Fibroblast of skin of scalp (primary cell): ENCODE results near the gene NELFA.

Experiments
- DNase-seq: peaks from one replicate; pipeline ENCODE4 v3.0.0-alpha.2; 2013

The NELFA gene

DNA sequence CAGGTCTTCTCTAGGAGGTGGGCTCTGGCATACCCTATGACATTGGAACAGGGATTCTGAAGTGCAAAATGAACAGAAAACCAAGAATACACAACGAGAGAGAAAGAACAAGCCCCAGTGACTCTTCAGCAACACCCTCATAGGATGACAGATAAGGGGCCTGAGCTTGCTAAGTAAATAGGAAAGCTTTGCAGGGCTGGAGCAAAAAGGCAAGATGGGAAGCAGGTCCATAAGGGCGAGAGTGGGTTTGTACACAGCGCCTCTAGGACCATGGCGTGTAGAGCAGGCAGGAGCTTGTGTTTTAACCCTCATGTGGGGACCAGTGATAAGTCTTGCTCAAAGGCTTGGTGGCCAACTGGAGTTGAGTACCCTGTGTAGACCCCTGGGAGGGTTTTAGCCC, 45.8 kb downstream of the NELFA start:
- no peak for DNase-seq

DNA sequence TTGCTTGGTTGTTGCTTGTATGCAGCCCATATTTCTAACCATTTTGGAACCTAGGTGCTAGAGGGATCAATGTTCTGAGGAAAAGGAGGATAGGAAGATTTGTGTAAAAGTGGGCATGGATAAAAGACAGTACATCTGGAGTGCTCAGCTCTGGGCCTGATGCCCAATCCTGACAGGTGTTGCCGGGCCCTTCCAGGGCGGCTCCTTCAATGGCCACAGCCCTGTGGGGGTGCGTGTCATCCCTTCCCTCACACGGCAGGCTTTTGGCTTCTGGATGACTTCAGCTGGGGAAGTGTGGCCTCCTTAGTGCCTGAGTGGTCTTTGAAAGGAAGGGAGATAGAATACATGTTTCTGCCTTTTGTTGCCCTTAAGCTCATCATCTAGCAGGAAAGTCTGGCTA, 47.2 kb downstream of the NELFA start:
- no peak for DNase-seq

DNA sequence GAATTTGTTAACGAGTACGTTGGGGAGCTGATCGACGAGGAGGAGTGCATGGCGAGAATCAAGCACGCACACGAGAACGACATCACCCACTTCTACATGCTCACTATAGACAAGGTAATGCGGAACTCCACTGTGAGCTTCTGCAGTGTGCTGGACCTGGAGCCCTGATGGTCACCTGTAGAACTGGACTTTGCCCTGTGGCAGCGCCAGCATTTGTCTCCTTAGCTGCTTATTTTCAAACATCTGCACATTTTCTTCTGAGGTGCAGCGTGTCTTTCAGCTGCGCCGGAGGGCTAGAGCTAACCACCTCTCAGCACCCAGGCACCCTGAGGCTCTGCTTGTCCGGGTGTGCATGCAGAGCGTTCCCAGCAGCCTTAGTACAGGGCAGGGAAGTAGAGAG, 47.7 kb downstream of the NELFA start:
- no peak for DNase-seq

DNA sequence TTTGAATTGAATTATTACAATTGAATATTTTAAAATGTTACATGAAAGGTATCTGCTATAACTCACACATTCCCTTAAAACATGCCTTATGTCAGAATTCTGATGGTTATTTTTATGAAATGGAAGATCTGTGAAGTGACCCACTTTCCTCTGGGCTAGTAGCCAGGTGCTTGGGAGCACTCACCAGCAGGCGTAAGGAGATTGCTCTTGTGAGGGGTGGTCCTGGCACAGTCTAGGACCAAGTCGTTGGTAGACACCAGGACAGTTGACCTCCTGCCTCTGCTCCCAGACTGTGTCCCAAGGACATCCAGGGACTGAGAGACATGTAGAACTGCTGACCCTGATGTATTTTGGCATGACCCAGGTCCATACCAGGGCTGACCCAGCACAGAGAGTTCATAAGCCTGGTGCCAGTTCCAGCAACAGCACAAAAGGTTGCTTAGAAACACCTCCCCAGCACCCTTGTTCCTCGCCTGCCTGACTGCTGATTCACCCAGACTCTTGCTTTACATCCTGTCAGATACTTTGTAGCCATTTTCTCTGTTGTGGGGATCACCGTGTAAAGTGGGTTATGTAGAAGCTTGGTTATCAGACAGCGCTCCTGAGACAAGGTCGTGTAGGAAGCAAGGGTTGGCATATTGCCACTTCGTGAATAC, 48.5 kb downstream of the NELFA start:
- DNase-seq: no peak

DNA sequence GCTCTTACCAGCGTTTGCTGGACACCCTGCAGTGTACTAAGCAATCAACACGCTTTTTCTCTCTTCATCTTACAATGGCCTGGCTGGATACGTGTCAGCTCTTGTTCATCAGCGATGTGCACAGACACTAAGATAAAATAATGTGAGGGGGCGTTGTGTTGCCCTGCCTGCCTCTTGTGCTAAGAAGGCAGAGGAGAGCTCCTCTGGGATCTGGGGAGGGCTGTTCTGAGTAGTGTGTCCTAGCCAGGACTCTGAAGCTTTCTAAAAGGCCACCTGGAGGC, 49.7 kb downstream of the NELFA start:
- no peak for DNase-seq

DNA sequence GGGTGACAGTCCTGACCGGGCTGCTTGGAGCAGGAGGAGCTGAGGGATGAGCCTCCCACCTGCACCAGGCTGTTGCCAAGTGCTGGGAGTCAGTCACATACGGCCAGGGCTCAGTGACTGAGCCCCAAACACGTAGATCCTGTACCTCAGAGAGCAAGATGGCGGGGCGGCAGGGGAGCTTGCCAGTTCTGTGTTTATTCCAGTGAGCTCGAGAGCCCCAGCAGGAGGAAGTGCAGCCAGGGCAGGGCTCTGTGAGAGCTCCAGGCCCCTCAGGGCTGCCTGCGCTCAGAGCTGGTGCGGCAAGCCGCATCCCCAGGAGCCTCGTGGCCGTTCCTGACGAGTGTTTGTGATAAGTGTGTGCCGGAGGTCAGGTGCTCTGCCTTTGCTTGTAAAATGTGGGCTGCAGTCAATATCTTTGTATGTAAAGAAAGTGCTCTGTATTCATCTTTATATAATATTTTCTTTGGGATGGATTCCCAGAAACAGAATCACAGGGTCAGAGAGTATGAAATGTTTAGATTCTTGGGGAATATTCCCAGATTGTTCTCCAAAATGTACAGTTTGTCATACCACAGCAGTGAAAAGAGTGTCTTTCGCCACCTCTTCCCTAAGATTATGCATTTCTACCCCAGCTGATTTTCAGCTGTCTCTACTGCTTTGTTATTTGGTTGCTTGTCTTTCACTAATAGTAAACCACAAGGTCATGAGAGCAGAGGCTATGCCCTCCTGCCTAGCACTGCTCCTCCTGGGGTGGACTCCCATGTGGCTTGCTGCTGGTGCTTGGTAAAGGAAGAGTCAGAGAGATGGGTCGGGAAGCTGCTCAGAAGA, 50.3 kb downstream of the NELFA start:
- no peak for DNase-seq

DNA sequence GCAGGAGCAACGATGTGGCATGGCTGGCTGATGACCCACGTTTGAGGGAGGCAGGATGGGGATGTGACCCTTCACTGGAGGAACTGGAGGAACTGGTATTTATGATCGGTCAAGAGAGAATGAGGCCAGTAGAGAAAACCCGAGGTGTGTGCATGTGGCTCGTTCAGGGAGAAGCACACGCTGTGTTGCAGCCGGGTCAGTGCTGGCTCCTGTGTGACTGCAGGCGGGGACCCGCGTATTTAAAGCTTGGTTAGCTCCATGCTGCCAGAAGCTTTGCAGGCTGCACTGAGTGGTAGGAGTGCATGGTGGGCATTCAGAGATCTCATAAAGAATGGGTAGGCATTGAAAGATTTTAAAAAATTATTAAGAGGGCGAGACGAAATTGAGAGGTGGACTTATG, 52.1 kb downstream of the NELFA start:
- no peak for DNase-seq

DNA sequence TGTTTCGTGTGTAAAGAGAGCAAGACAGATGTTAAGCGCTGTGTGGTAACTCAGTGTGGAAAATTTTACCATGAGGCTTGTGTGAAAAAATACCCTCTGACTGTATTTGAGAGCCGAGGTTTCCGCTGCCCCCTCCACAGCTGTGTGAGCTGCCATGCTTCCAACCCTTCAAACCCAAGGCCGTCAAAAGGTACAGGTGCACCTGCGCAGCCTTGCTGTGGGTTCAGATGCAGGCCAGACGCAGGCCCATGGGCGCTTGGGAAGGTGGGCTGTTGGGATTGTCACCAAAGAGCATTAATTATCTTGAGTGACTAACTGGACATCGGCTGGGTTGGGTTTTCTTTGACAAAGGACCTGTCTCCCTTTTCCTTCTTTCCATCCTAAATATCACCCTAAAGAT, 55.4 kb downstream of the NELFA start:
- DNase-seq: no peak

DNA sequence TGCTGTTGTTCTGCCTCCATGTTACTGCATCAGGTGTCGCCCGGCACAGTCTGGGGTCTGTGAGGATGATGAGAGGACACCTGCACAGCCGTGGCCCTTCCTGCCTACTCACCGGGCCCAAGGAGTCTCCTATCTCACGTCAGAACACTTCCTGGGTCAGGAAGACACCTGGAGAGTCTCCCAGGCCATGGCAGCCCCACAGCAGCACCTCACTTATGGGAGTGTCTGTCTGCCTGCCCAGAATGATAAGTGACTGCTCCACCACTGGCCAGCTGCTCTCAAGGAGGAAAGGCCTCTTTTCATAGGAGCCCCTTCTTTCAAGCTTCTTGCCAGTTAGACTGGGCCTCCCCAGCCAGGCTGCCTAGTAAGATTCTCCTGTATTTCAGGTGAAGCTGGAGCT, 56.1 kb downstream of the NELFA start:
- no peak for DNase-seq

DNA sequence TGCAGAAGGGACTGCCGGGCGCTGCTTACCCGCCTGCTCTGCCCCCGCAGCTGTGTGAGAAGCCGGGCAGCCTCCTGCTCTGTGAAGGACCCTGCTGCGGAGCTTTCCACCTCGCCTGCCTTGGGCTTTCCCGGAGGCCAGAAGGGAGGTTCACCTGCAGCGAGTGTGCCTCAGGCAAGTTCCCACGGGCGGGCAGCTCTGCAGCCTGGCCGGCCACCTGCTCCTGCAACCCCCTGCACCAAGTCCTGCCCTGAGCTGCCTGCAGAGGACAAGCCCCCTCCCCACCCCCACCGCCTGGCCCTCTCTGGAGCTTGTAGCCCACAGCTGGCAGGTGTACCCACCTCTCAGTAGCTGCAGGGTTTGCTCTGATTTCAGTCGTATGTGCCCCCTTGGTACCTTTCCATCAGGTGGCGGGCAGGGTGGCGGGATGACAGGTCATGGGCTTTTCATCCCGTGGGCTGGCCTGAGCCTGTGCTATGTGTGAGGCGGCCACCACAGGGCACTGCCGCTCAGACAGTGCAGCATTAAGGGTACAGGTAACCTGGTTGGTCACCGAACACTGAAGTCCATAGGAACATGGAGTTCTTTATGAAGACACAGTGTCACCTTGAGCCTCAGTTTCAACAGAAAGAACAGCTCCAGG, 56.6 kb downstream of the NELFA start:
- no peak for DNase-seq

DNA sequence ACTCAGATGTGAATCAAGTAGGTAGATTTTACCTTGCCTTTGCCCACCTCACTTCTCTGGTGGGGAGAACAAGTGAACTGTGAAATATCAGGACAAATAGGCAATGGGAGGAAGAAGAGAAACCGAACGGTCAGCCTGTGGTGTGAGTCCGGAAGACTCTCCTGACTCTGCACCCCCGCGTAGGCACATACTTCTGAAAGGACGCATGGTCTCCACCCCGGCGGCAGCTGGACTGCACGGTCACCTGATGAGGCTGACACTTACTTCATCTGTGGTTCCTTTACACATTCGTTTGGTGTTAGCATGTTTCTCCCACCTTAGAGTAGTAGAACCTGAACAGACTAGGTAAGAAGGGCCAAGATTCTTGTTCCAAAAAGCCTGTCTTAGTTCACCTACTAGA, 58.4 kb downstream of the NELFA start:
- DNase-seq: no peak

DNA sequence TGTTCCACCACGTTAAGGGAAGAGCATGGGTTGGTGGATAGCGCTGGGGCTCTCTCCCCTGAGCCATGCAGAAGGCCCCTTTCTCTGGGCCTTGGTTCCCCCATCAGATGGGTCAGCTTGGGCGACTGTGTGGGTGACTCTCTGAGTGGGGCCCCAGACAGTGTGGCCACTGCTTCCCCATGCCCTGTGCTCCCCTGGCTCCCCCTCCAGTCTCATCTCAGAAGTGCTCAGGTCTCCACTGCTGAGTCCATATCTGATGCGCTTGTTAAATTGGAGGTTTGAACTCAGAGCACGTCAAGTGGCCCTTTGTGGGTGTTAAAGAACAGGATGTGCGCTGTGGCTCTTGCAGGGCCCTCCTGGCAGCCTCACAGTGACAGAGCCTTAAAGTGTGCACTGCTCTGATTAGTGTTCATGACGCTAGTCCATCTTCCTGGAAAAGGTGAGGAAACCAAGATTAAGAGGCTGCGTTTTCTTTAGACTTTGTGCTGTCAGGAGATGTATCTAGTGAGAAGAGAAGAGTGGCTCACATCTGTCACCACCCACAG, 59.8 kb downstream of the NELFA start:
- no peak for DNase-seq

DNA sequence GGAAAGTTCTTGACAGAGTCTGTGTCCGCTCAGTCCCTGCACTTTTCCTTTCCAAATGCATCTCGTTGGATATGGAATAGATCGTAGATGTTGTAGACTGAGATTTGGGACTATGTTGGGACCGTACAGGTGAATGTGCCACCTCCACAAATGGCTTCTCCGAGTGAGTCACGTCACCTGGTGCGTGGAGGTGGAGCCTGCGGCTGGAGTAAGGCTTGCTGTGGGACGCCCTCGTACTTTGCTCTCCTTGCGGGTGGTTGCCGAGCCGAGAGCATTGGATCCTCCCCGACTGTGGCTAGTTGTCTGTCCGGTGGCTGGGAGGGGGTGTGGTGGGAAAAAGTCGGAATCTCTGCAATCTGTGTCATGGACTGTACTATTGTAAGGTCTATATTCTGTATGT, 60.5 kb downstream of the NELFA start:
- no peak for DNase-seq

DNA sequence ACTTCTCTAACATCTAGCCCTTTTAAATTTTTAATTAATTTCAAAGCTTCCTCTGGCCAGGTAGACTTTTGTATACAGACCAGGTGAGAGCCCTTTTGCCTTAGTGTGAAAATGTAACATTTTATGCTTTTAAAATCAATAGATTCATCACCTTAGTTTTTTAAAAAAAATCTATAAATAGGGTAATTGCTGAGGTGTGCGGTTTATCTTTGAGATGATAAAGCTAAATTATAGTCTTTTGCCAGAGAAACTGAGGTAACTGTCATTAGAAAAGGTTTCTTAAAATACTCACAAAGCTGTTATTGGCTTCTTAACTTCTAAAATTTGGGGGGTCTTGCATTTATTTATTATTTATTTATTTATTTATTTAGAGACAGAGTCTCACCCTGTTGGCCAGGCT, 62.9 kb downstream of the NELFA start:
- DNase-seq: no peak

DNA sequence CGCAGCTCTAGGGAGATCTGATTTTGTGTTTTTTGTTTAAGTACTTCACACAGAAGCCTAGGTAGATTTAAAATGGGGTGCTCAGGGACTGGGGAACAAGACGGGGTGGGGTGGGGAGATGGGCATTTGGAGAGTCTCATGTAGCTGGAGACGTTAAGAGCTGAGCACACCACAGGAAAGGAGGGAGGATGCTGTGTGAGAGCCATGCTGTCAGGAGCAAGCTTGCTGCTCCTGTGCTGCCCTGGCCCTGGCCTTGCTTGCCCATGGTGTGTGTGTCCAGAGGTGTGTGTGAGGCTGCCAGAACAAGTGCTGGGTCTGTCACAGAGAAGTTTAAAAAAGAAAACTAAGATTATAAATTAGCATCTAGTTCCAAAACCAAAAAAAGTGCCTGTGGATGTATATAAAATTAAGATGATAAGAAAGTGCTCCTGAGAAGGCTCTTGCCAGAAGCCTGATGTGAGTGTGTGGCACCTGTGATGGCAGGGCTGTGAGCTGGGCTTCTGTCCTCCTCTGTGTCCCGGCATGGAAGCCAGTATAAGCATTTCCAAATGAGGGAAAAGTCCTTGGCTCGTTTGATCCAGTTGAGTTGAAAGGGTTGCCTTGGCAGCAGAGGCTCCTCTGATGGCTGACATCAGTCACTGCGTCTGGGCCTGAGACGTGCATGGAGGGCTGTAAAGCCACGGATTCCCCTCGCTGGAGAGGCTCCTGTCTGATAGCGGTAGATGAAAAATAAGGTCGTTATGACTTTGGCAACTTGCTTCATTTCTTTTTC, 63.5 kb downstream of the NELFA start:
- DNase-seq: no peak

DNA sequence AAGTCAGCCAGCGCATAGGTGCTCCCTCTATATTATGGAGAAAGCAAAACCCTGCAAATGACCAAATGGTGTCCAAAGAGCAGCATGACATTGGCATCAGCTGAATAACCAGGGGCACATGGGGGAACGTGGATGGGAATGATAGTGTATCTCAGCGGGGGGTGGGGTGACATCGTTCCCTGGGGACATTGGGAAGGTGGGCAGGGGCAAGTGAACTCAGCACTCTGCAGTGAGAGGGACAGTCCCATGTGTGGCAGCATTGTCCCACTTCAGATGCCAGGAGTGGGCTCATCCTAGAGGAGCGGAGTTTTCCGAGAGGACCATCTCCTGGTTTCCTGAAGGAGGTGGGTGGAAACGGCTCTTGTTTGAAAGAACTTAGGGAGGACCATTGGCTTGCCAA, 64.8 kb downstream of the NELFA start:
- DNase-seq: no peak

DNA sequence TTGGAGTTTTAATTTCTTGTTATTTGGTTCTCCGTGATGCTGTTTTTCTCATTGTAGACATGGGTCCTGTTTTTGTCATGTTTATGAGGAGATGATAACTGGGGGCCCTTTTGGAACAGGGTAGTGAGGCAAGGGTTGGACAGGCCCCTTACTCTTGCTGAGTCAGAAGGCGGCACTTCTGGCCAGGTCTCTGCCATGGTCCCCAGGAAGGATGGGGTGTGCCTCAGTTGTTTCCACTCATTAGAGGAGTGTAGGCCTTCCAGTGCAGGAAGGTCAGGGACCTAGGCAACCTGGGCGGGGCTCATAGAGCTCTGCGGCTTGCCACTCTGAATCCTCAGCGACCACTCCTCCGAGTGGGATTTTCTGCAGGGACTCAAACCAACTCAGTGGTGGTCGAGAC, 68.2 kb downstream of the NELFA start:
- DNase-seq: no peak

DNA sequence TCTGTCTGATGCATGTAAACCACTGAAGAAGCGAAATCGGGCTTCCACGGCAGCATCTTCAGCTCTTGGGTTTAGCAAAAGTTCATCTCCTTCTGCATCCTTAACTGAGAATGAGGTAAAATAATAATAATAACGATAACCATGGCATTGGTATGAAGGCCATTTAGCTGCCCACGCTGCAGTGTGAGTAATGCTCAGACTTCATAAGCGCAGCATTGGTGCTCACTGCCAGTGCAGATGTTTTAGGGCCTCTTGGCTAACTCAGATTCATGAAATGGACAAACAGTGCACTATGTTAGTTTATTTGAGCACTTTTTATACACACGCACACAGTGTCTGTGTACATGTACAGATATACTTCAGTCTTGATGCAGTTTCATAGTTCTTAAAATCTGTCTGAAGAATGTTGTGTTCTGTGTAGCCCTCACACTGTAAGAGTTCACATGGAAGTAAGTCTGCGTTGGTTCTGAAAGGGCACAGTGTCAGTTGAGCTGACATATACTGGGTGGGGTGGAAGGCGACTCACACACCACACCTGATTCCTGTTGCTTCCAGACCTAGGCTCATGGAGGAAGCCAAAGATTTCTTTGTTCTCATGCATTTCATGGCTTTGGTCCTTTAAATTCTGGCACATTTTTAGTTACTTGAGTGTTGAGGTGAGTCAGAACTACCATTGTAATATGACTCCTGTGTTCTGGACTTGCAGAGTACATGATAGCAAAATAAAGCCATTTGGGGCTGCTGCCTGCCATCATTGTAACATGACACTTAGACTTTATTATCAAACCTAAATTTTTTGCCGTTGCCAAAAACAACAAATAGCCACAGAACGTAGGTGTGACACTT, 68.9 kb downstream of the NELFA start:
- DNase-seq: peak; percentile 69

DNA sequence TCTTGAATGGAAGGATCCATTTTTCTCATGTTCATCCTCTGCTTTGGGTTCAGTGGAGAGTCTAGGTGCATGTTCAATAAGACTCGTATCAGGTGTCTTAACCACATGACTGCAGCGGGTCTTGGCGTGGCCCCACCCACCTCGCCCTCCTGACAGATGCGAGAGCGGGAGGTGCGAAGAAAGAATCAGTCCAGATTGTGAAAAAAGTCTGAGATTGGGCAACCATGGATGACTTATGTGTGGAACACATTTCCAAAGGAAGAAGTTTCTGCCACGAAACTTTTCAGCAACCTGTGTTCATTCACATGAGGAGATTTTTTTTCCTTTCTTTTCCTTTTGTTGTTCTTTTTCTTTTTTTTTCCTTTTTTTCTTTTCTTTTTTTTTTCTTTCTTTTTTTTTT, 70.7 kb downstream of the NELFA start:
- no peak for DNase-seq

DNA sequence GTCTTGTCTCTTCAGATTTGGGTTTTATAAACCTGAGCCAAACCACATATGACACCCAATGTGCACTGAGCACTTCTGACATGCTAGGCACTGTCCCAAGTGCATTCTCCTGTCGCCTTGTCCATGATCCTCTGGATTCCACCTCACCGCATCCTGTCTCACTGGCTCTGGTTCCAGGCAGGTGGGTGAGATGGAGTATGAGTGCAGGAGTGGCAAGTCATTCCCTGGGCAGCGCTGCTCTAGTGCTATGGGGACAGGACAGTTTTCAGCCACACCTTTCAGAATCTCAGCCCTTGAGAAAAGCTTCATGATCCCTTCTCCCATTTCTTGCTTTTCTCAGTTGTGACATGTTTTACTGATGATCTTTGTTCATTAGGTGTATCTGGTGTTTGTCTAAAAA, 71.2 kb downstream of the NELFA start:
- DNase-seq: no peak

DNA sequence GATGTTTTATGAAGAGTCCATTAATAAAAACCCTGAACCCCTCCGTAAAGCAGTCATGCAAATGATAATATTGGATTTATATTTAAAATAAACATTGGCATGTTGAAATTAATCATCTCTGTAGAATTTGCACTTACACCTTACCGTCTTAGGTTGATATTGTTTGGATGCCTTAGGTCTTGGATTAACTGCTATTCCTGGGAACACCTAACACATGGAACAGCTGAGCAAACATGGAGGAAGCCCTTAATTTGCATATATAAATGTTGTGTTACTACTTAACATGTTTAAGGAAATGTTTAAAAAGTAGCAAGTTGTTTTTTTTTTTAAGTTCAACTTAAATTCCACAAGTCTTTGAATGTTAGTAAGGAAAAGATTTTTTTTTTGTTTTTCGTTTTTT, 75.1 kb downstream of the NELFA start:
- no peak for DNase-seq

DNA sequence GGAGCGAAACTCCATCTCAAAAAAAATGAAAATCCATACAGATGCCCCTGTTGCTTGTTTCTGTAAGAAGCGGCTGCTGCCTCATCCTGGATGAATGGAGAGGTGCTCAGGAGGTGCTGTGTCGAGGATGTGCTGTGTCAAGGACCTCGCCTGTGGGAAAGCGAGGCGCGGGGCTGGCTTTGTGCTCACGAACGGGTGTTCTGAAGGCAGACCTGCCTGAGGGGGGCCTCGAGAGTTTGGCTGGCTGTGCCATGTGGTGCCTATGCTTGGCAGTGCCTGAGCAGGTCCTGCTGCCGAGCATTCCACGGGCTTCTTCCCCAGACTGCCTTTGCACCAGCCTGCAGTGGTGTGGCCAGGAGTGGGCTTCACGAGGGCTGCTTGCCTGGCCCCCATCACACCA, 76.0 kb downstream of the NELFA start:
- no peak for DNase-seq
